Thoracic aorta (tissue), 2 donors: ENCODE data around the gene P4HA2. TPM values are rescaled to one million over a fixed set of nuclear protein-coding genes. Genes with fewer than 3 reads are reported as not detected.
A peak's percentile ranks its signal among the peaks of the same experiment; 100 is the strongest.

Source experiments
- ATAC-seq: fragments of 150-250 bp; one replicate; pipeline ENCODE4 v1.8.0; 2017; ENCODE audit warnings: low read depth; ENCODE audit not compliant: insufficient number of reproducible peaks, low FRiP score
- DNase-seq: peaks from one replicate; pipeline ENCODE4 v3.0.0-alpha.2; 2020; ENCODE audit warnings: low spot score
- H3K27ac ChIP-seq, 2 donors: fragments of 200-600 bp; sonication (generic); 1 replicate in 1 of 2; 2 replicates in 1 of 2; pipeline ENCODE4 v1.5.1; 2016; ENCODE audit warnings: mild to moderate bottlenecking in 2 of 2, moderate library complexity in 2 of 2
- H3K27me3 ChIP-seq: fragments of 200-600 bp; sonication (generic); replicated peaks from 2 replicates; pipeline ENCODE4 v1.6.0; 2016; ENCODE audit warnings: mild to moderate bottlenecking; ENCODE audit not compliant: insufficient read depth
- H3K36me3 ChIP-seq: fragments of 200-600 bp; sonication (generic); one replicate; pipeline ENCODE4 v1.5.1; 2016
- H3K4me1 ChIP-seq, 2 donors: fragments of 200-600 bp; sonication (generic); 1 replicate in 1 of 2; 2 replicates in 1 of 2; pipeline versions ENCODE4 v1.5.1 to v1.6.0; 2016; ENCODE audit warnings: low read depth in 2 of 2, mild to moderate bottlenecking in 1 of 2; ENCODE audit not compliant: control insufficient read depth in 1 of 2
- H3K4me3 ChIP-seq: fragments of 200-600 bp; sonication (generic); 2 replicates; pipeline ENCODE4 v1.5.1; 2016; ENCODE audit warnings: mild to moderate bottlenecking
- H3K9me3 ChIP-seq: fragments of 200-600 bp; sonication (generic); 2 replicates; pipeline ENCODE4 v1.5.1; 2016
- total RNA-seq, 2 donors: library from RNA; depleted of rRNA; stranded (reverse); fragments of >200 nt; gene quantifications; one replicate each; pipeline versions ENCODE4 v1.1.0 to v1.2.3, GENCODE V29; 2016
- TF ChIP-seq, protein P1 (sequence below): fragments of 200-600 bp; sonication (generic); IDR thresholded peaks from one replicate; pipeline ENCODE4 v1.5.1; 2019; ENCODE audit warnings: antibody characterized with exemption

P4HA2 gene
- total RNA-seq, 2 donors from 2014 or later = 31.3 to 47.7 TPM

DNA sequence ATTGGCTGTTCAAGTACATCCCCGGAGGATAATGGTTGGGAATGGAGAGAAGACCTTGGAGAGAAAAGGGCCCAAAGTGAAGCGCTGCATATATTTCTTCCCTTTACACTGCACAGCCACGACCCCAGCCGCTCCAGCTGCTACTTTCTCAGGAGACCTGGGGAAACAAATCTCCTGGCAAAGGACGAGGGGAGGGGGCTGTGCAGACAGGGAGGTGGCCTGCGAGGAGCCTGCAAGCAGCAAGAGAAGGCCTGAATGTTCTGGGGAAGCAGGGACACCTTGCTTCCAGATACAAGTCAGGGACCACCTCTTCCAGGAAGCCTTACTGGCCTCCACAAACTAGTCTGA lies 29.1 kb upstream of the P4HA2 start:
- peaks cover 33 to 69% of the 10 kb centered on the region in 2 donors for H3K4me1 ChIP-seq
- DNase-seq = no peak

GRCh38 chr5:132256086-132256782 lies 28.6 kb upstream of the P4HA2 start:
- H3K27ac ChIP-seq = peak overlapping the region in 1 of 2 donors; percentile 98
- H3K4me3 ChIP-seq = no peak overlapping the region
- DNase-seq (no peak), ATAC-seq (no peak)
- no peaks in the 10 kb centered on the region for H3K36me3 ChIP-seq
- H3K9me3 ChIP-seq = no peaks in the 10 kb centered on the region
- H3K27me3 ChIP-seq = no peaks in the 10 kb centered on the region
- peaks cover 30 to 69% of the 10 kb centered on the region in 2 donors for H3K4me1 ChIP-seq
- TF ChIP-seq, protein P1, sequence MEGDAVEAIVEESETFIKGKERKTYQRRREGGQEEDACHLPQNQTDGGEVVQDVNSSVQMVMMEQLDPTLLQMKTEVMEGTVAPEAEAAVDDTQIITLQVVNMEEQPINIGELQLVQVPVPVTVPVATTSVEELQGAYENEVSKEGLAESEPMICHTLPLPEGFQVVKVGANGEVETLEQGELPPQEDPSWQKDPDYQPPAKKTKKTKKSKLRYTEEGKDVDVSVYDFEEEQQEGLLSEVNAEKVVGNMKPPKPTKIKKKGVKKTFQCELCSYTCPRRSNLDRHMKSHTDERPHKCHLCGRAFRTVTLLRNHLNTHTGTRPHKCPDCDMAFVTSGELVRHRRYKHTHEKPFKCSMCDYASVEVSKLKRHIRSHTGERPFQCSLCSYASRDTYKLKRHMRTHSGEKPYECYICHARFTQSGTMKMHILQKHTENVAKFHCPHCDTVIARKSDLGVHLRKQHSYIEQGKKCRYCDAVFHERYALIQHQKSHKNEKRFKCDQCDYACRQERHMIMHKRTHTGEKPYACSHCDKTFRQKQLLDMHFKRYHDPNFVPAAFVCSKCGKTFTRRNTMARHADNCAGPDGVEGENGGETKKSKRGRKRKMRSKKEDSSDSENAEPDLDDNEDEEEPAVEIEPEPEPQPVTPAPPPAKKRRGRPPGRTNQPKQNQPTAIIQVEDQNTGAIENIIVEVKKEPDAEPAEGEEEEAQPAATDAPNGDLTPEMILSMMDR = no peak

More for the DNA sequence above, 29.1 kb upstream of the P4HA2 start:
- peak overlapping the region; percentile 84 for H3K4me3 ChIP-seq
- no peaks in the 10 kb centered on the region for H3K9me3 ChIP-seq
- H3K36me3 ChIP-seq = no peaks in the 10 kb centered on the region
- TF ChIP-seq, protein P1 = no peak
- H3K27ac ChIP-seq = peak overlapping the region in 1 of 2 donors; percentile 98
- ATAC-seq = no peak
- H3K27me3 ChIP-seq = no peaks in the 10 kb centered on the region

DNA sequence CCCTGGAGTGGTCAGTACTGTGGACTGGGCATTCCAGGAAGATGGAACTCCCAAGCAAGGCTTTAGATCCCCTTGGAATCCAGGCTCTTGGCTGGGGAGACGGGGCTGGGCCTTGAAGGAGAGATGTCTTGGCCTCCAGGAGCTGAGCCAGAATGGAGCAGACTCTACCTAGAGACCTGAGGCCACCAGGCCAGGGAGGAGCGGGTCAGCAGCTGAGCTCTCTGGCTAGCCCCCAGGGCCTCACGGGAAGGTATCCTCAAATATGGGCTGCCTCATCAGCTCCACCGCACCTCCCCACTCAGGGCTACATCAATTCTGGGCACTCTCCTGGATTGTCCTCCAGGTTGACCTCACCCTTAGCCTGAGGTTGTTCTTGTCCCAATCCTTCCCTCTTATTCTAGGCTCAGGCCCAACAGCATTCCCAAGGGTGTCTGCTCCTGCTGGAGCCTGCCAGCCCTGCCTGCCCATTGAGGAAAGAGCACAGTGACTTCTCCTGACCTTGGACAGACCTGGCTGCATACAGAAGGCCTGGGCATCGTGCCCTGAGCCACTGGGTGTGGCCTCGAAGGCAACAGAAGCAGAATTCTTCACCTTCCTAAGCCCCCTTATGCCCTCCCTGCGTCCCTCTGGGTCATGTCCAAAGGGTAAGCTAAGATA lies 26.8 kb upstream of the P4HA2 start:
- Histone ChIP-seq H3K27ac (peak overlapping the region; percentile 62 to 63), H3K9me3 (no peaks in the 10 kb centered on the region), H3K36me3 (no peaks in the 10 kb centered on the region), H3K4me1 (peaks cover 17 to 57% of the 10 kb centered on the region in 2 donors), H3K4me3 (no peak overlapping the region), H3K27me3 (no peaks in the 10 kb centered on the region)
- TF ChIP-seq, protein P1 = no peak
- DNase-seq (no peak), ATAC-seq (peak; percentile 37)

GRCh38 chr5:132253452-132254320 lies 26.0 kb upstream of the P4HA2 start:
- H3K4me1 ChIP-seq = peaks cover 17 to 49% of the 10 kb centered on the region in 2 donors
- no peaks in the 10 kb centered on the region for H3K27me3 ChIP-seq
- peak overlapping the region; percentile 62 to 63 for H3K27ac ChIP-seq
- ATAC-seq (no peak), DNase-seq (no peak)
- TF ChIP-seq, protein P1 = no peak
- H3K9me3 ChIP-seq = no peaks in the 10 kb centered on the region
- H3K36me3 ChIP-seq = no peaks in the 10 kb centered on the region
- H3K4me3 ChIP-seq = no peak overlapping the region

DNA sequence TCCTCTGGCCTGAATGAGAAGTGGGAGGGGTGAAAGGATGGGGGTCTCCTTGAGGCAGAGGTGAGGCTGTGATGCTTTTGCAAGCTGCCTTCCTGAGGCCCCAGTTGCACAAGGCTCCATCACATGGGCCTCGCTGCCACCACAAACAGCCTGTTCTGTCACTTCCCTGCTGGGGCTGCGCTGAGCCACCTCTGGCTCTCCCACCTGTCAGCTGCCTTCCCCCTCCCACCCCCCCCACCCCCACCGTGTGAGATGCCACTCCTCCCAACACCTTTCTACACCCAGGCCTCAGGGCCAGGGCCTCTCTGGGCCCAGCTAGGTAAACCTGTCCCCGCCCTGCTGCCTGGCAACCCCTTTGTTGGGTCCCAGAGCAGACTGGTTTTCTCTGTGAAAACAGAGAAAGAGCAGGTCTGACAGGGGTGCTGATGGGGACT lies 25.4 kb upstream of the P4HA2 start:
- TF ChIP-seq, protein P1 = no peak
- DNase-seq = no peak
- peak overlapping the region in 1 of 2 donors; percentile 54 for H3K27ac ChIP-seq

More for the DNA sequence above, 25.4 kb upstream of the P4HA2 start:
- no peak for ATAC-seq
- H3K9me3 ChIP-seq = no peaks in the 10 kb centered on the region
- H3K4me1 ChIP-seq = peaks cover 17 to 46% of the 10 kb centered on the region in 2 donors
- no peaks in the 10 kb centered on the region for H3K27me3 ChIP-seq
- H3K4me3 ChIP-seq = no peak overlapping the region
- H3K36me3 ChIP-seq = no peaks in the 10 kb centered on the region
